Kidney capillary endothelial cell (primary cell): ENCODE data around the gene TP73.

ENCODE experiments used
- DNase-seq: peaks from one replicate; pipeline ENCODE4 v3.0.0-alpha.2; 2018; ENCODE audit warnings: low spot score

Gene TP73

DNA sequence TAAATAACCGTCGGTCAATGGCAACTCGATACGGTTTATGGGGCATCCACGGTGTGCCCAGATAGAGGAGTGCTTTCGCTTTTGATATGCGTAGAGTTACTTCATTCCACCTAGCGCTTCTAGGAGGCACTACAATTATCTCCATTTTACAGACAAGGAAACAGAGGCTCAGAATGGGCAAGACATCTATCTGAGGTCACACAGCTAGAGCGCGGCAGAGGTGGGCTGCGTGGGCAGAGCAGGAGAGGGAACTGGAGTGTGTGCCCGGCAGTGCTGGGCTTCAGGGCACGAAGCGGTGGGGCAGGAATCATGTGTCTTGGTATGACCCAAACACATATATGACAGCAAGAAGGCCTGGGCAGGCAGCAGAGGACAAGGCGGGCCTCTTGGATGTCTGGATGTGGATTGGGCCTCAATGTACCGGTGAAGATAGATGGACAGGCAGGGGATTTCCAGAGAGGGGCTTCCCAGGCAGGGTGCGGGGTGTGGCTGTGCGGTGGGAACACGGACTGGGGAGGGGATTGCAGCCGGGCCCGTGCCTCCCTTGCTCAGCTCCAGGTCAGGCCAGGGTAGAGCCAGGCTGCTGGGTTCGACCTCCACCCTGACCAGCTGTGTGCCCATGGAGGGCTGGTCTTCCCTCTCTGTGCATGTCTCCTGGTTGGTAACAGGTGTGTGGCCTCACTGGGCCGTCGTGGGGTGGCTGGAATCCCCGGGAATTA lies 21.2 kb downstream of the TP73 start:
- no peak for DNase-seq

DNA sequence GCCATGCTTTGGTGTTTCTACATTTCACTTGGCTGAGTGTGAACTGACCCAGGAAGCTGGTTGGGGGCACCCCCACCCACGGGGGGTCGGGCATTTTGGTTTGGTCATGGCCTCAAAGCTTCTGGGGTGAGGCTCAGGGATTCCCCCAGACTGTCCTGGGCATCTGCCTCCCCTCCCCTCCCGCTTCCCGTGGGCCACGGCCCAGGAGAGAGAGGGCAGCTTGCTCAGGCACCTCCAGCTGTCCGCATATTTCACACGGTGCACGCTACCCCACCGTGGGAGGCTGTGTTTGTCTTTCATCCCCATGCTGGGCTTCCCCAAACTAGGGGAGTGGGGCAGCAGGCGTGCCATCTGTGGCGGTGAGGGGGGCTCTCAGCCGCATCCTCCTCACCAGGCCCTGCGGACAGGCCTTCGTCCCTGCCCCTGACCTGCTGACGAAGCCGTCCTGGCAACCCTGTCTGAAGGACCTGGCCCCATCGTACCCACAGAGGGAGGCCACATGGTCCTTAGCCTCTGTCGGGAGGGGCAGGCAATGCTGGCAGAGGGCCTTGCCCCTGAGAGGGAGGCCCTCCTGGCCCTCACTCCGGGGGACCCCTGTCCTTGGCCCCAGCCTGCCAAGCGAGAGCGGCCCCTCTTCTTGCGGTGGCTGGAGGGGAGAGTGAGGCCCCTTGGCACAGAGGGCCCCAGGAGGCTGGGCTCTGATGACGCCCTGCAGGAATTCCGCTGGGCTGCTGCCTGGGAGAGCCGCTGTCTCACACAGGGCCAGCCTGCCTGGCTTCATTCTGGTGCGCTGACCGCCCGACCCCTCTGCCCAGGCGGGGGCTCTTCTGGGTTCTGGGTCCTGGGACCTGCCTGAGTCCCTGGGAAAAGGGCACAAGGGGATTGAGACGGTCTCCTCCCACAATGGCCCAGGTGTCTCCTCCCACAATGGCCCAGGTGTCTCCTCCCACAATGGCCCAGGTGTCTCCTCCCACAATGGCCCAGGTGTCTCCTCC lies 22.1 kb downstream of the TP73 start:
- no peak for DNase-seq

DNA sequence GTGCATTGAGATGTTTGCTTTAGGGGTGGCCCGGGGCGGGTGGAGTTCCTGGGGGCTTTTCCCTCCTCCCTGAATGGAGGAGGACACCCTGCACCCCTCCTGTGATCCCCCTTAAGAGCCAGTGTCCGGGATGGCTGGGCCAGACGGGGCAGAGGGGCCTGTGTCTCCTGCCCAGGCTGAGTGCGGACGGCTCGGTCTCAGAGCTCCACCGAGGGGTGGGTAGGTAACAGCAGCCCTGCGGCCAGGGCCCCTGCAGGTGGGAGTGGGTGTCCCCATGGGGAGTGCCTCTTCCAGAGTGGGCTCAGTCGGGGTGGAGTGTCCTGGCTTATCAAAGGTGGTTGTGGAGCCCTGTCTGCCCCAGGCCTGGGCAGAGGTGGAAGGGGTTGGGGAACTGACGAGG lies 23.1 kb downstream of the TP73 start:
- DNase-seq, result no peak

DNA sequence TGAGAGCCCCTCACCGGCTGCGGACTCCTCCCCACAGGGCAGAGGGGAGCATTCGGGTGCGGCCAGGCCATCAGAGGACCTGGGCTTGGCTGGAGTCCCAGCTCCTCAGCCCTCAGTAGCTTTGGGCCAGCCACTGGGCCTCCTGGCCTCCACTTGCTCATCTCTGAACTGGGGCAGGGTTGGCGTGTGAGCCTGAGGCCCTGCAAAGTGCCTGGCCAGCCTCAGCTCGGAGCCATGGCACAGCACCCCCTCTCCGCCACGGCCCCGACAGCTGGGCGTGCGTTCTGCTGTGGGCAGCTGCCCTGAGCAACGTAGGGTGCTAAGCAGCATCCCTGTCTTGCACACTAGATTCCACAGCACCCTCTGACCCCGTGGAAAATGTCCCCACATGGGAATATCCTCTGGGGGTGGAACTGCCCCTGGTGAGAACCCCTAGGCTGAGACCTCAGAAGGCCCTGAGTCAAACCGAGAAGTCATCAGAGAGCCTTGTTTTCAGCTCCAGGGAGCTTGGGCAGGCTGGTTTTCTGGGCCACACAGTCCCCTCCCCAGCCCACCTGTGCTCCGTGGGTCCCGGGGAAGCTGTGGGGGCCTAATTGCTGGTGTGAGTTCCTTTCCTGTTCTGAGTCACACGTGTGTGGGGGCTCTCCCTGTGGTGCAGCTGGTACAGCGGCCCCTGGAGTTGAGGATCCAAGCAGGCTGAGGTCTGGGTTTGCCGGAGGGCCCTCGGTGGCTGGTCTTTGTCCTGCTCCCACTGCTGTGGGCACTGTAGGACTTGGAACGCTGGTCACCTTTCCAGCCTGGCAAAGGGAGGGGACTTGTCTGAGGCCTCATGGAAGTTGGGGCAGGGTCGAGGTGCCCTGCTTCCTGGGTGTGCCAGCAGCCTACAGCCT lies 24.5 kb downstream of the TP73 start:
- no peak for DNase-seq

DNA sequence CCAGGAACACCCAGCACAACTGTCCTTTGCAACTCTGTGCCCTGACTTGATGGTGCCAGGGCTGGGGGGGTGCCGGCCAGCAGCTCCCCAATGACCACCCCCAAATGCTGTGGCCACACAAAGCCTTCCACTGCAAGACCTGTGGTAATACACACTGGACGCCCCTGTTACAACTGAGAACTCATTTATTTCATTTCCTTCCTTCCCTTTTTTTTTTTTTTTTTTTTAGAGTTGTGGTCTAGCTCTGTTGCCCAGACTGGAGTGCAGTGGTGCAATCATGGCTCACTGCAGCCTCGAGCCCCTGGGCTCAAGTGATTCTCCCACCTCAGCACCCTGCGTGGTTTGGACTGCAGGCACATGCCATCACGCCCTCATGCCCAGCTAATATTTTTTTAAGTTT lies 25.2 kb downstream of the TP73 start:
- DNase-seq, result no peak

DNA sequence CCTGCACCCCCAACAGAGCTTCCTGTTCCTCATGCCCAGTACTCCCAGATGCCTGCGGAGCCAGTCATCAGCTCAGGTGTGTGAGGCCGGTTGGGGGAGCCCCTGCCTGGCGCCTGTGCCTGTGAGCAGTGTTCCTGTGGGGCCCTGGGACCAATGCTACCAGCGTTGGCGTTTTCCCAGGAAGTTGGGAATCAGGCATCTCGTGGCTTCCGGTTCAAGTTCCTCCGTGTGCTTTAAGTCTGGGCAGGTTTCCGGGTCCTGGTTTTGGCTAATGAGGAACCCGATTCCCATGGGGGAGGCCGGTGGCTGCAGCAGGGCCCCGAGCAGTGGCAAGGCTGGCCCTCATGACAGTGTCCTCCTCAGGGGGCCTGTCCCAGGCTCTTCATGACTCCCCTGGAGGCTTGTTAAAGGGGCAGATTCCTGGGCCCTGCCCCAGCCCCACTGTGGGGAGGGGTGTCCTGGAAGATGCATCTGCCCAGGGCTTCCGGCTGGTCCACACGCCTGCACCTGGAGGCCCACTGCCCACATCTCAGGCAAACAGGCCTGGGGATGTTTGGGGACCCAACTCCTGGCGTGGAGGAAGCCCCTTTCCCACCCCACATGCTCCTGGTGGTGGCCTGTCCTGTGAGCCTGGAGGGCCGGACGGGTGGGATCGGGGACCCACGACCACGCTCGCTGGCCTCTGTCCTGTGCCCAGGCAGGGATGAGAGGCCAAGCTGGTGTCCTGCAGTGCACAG lies 26.2 kb downstream of the TP73 start:
- peak; percentile 37 for DNase-seq

DNA sequence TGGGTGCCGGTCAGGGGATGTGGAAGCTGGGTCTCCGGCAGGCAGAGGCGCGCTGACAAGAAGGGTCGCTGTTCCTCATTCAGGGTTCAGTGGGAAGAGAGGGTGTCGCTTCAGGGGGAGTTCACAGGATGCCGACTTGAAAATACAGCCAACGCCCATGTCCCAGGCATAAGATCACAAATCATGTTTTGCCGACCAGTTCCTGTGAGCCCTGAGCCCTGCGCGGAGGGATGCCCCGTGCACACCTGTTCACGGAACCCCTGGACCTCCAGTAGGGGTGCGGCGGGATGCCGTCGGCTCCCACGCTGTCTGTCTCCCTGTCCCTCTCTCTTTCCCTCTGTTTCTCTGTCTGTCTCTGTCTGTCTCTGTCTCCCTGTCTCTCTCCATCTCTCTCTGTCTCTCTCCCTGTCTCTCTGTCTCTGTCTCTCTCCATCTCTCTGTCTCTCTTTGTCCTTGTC lies 26.8 kb downstream of the TP73 start:
- DNase-seq, result no peak

DNA sequence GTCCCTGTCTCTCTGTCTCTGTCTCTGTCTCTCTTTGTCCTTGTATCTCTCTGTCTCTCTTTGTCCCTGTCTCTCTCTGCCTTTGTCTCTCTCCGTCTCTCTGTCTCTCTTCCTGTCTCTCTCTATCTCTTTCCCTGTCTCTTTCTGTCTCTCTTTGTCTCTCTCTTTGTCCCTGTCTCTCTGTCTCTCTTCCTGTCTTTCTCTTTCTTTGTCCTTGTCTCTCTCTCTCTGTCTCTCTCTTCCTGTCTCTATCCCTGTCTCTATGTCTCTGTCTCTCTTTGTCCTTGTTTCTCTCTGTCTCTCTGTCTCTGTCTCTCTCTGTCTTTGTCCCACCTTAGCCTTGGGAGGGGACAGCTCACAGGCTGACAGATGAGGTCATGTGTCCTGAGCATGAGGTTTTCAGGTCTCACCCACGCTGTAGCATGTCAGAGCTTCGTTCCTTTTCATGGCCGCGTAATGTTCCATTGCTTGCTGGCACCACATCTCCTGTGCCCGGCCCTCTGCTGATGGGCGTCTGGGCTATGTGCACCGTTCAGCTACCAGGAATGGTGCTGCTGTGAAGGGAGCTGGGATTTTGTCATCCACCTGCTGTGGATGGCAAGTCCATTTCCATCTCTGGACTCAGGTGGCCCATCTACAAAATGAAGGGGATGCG lies 27.6 kb downstream of the TP73 start:
- DNase-seq, result no peak

DNA sequence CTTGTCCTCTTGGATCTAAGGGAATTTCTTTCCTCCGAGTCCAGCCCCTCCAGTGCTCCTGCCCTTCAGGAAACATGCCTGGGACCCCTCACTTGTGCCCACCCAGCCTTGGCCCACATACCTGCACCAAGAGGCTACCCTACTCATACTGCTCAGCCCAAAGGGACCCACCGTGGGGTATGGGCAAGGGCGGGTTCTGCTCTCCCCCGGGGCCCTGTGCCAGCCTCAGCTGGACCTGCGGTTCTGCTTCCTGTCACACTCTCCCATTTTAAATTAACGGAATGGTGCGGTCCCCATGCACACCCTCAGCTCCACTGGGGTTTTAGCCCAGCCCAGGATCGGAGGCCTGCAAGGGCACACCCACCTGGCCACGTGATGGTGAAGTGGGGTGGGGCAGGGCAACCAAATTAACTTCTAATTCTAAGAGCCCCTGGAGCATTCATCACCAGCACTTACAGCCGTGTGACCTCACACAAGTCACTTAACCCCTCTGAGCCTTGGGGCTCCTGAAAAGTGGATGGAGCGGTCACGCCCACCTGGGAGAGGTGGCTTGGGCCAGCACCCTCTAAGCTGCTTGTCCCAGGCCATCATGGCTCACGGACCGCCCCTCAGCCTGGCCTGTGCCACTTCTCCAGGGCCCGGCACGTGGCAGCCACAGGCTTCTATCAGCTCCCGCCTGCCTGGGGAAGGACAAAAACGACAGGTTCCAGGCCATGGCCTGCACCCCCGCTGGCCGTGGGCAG lies 28.3 kb downstream of the TP73 start:
- no peak for DNase-seq

DNA sequence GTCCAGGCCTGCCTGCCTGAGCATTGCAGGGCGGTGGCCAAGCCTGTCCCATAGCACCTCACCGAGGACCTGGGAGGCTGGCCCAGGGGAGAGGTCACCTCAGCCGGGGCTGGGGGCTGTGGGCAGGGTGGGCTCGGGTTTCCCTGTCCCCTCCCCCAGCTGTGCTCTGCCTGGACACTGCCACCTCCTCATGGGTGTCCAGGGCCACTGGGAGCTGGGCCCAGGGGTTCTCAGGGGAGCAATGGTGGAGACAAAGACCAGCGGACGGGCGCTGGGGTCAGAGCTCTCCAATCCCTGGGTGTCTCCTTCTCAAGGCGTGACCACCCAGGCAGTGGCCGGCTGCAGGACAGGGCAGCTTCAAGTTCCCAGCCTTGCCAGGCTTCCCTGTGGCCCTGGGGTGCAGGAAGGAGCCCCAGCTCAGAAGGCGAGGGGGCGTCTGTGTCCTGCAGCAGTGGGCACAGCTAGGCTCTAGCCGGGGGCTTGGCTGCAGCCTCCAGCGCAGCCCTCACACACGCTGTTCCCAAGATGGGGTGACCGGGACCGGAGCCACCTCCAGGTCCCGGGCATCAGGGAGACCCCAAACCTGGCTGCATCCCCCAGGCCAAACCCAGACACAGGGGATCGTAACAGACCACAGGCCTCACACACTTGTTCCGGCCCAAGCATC lies 29.0 kb downstream of the TP73 start:
- no peak for DNase-seq

DNA sequence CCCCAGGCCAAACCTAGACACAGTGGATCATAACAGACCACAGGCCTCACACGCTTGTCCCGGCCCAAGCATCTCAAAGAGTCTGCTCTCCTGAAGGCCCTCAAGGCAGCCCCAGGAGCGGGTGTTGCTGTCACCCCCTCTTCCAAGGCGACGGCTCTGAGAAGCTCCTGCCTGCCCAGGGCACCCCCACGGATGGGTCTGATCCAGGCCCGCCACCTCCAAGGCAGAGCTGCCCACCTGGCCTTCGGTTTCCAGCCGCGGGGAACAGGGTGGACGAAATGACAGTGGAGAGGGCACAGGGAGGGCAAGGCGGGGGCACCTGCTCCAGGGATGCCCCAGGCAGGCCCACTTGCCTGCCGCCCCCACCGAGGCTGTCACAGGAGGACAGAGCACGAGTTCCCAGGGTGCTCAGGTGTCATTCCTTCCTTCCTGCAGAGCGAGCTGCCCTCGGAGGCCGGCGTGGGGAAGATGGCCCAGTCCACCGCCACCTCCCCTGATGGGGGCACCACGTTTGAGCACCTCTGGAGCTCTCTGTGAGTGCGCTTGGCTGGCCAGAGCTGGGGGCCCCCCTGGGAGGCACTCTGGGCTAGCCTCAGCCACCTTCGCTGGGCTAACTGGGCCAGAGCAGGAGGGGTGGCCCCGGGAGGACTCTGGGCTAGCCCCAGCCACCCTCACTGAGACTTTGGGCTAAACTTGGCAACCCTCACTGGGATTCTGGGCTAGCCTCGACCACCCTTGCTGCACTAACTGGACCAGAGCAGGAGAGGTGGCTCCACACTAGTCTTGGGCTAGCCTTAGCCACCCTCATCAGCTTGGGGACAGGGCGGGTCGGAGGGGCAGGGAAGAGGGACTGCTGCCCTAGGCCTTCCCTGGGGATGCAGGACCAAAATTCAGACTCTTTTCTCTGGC lies 29.8 kb downstream of the TP73 start:
- no peak for DNase-seq

DNA sequence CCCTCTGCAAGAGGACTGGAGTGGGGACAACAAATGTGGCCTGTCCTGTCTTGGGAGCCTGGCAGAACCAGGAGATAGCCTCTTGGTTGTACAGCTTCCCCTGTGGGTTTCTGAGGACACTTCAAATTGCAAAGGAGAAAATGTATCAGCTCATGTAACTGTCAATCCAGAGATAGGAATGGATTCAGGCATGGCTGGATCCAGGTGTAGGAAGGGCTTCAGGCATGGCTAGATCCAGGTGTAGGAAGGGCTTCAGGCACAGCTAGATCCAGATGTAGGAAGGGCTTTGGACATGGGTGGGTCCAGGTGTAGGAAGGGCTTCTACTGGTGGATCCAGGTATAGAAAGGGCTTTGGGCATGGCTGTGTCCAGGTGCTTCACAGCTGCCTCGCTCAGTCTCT lies 30.9 kb downstream of the TP73 start:
- DNase-seq, result no peak

DNA sequence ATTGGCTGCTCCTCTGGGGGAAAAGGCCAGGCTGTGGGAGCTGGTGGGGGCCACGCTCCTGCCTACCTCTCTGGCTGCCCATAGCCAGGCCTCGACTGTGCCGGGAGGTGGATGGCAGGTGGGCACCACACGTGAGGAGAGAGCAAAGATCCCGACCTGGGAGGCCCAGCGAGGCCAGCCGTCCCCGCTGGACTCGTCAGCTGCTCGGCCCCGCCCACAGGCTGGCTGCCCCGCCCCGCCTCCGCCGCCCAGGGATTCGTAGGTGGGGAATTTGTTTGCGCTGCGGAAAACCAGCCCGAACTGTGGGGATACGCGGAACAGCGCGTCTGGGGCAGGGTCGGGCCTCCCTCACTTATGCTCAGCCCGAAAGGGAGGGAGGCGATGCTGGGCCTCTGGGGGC lies 31.7 kb downstream of the TP73 start:
- no peak for DNase-seq

DNA sequence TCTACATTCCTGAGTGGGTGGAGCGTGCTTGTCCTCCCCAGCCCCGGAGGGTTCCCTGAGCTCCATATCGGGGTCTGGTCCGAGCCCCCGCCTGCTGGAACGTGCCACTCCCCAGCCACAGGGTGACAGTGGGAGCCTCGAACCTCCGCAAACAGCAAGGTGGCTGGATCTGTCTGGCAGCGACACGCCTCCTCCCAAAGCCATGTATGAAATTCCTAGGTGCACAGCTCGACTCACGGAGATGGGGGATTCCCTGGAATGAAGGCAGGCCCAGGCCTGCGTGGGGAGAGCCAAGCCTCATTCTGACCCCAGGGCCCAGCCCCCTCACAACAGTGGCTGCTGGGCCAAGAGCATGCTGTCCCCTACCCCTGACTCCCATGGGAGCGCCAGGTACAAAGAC lies 32.9 kb downstream of the TP73 start:
- DNase-seq, result no peak

DNA sequence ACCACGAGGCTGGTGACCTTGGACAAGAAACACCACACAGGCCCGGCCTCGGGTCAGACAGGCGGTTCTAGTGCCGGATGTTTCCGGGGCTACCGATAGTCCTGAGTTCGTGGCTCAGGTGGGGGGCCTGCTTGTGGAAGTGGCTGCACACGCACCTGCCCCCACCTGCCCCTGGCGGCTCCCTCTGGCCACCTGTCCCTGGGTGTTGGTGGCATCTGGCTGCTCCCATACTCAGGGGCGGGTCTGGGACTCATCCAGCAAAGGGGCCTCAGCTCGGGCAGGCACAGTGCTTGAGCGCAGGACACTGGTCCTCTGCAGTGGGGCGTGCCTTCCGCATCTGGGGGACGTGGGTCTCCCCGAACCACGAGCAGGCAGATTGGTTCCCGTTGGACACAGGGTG lies 33.6 kb downstream of the TP73 start:
- no peak for DNase-seq

DNA sequence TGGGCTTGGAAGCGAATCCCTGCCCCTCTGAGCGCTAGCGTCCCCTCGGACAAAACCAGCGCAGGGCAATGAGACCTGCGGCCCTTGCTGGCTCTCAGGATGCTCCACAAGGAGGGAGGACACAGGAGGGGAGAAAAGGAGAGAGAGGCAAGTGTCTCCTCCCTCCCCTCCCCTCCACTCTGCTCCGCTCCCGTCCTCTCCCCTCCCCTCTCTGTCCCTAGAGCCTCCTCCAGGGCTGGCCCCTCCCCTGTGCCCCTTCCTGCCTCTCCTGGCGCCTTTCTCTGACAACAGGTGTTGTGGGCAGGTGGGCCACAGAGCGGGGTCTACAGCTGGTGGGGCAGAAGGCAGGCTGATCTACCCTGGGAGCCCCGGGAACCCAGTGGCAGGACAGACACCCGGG lies 35.2 kb downstream of the TP73 start:
- DNase-seq, result no peak

DNA sequence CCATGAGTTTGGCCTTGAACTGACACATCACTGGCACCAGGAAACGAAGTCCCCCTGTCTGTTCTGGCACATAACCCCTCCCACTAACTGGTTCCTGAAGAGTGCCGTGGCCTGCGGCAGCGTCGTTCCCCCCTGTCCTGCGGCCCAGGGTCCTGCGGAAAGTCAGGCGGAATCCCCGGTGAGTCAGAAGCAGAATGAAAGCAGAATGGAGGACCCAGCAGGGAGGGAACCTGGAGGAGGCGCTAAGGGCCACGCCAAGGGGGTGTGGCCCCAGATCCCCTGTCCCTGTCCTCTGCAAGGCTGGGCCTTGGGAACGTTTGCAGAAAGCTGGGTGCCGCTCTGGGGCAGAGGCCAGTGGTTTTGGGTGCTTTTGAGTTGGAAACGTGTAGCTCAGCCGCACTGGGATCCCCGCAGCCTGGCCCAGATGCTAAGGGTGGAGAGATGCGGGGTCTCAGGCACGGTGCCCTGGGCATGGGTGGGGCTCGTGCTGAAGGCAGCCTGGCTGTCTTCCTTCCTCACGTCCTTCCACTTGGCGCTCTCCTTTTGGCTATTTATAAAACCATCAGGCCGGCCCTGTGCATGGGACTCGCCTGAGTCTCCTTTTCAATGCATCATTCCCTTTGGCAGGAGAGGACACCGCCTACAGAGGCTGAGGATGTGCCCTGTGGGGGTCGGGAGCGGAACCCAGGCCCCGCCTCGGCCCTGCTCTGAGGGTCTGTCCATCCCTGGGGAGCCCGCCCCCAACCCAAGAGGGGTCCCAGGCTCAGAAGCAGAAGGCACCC lies 36.2 kb downstream of the TP73 start:
- no peak for DNase-seq
